RCC 7860 (cell line): ENCODE measurements around the gene P2RX3.
A peak's percentile ranks its signal among the peaks of the same experiment; 100 is the strongest.

Experiments
- DNase-seq: peaks from one replicate; pipeline ENCODE4 v3.0.0-alpha.2; 2015; ENCODE audit warnings: low spot score
- FAIRE-seq: peaks from 2 replicates; lab custom pipeline; 2012; peaks lifted over from hg19 to GRCh38; lab: Jason Lieb, UNC

The P2RX3 gene

DNA sequence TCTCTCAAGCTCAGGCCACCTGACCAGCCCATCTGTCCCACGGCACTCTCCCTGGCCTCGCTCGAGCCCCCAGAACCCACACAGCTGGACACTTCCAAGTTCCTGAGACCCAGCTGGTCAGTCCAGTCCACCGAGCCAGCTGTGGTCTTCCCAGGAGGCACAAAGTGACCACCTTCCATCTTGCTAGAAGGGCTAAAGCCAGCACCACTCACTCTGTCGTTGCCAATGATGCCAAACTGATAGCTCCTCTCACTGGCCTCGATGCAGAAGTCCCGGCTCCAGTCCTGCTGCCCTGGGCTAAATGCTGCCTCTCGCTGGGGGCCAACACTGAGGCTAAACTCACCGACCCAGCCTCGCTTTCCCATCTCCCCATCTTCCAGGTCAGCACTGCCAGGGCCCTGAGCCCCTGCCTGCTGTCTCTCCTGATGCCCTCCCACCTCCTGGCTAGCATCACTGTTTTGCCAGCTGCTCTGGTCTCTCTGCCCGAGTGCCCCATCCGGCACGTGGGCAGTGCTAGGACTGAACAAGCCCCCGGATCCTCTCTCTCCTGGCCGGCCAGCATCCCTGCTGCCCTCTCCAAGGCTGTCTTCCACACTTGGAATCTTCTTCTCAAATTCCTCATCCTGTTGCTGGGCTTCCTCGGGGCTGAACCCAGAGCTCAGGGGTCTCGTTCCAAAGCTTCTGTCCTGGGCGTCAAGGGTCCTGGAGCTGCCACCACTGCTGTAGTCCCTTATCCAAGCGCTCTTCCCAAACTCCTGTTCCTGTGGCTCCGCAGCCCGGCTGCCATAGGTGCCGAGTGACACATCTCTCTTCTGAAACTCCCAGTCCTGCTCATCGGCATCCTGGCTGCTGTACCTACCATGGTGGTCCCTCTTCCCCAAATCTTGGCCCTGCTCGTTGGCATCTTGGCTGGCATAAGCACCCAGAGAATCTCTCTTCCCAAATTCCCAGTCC, 28.8 kb upstream of the P2RX3 start:
- no peak for FAIRE-seq

DNA sequence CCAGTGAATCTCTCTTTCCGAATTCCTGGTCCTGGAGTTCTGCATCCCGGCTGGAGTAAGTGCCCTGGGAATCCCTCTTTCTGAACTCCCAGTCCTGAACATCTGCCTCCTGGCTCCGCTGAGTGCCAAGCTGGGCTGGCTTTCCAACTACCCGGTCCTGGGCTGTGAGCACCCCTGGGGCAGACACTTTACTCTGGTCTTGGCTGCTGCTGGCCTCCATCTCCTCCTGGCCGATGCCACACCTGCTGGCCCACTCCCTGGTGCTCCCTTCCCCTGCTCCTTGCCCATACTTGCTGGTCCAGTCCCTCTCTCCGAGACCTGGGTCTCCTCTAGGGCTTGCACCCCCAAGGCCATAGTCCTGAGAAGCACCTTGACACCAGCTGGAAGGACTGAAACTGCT, 28.1 kb upstream of the P2RX3 start:
- no peak for FAIRE-seq
- no peak for DNase-seq

More for the DNA sequence above, 28.8 kb upstream of the P2RX3 start:
- no peak for DNase-seq

DNA sequence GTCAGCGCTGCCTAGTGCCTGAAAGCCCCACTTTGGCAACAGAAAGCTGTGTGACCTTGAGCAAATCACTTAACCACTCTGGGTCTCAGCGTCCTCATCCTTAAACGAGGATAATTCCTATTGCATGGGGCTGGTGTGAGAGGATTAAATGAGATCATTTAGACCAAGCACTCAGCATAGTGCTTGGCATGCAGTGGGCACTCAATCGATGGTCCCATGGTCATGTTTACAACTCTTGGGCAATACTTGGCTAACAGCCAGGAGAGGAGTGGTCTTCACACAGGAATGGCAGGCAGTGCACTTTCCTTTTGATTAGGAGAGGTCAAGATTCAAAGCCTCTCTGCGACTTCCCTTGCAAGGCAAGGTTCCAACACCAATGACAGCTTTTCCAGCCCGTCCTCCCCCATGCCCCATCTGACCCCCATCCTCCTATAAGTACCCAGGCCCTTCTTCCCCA, 27.5 kb upstream of the P2RX3 start:
- DNase-seq (no peak), FAIRE-seq (no peak)

DNA sequence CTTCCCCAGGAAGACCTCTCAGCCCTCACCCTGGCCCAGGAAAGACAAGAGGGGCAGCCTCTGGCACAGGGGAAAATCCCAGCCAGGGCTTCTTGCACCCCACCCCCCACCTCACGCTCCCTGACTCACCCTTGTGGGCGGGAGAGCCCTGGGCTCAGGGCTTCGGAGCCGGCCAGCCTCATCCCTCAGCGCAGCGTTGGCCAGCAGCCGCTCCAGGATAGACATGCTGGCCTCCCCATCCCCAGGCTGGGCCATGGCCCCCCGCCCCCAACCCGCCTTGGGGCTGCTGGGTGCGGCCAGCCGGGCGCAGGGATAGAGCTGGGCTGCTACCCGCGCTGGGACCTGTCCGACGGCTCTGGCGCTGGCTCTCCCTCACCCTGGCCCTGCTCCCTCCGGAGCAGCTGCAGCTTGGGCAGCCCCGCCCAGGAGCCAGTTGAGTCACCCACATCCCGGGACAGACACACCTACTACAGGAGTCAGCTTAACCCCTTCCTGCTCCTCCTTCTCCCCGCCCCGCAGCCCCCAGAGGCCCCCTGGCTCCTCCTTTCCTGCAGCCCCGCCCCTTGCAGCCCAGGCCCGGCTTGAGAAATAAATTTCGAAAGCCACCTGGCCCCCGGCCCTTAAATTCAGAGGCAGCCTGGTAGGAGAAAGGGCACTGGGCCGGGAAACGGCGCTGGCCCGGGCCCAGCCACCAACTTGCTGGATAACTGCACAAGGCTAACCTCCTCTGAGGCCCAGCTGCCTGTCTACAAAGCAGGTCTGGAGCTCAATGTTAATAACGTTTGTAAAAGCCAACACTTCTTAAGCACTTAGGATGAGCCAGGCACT, 26.8 kb upstream of the P2RX3 start:
- DNase-seq, result peak; percentile 90
- peak; percentile 54 for FAIRE-seq

DNA sequence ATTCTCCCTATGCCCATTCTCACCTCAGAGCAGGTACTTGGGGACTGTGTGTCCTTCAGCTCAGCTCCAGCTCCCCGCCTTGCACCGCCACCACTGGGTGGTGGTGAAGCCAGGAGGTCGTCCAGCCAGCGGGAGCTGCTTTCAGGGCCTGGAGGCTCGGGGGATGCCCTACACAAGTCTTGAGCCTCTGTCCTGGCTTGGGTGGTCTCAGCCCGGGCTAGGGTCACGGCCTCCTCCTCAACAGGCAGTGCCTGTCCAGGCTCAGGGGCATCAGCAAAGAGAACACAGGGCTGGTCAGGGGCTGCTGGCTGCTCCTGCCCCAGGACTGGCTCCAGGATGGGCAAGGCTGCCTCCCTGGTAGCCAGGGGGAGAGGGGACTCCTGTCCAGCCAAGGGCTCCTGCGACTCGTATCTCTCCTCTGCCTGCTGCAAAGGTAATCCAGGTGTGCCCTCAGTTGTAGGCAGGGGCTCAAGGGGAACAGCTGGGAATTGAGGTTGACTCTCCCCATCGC, 25.6 kb upstream of the P2RX3 start:
- DNase-seq (no peak), FAIRE-seq (no peak)

DNA sequence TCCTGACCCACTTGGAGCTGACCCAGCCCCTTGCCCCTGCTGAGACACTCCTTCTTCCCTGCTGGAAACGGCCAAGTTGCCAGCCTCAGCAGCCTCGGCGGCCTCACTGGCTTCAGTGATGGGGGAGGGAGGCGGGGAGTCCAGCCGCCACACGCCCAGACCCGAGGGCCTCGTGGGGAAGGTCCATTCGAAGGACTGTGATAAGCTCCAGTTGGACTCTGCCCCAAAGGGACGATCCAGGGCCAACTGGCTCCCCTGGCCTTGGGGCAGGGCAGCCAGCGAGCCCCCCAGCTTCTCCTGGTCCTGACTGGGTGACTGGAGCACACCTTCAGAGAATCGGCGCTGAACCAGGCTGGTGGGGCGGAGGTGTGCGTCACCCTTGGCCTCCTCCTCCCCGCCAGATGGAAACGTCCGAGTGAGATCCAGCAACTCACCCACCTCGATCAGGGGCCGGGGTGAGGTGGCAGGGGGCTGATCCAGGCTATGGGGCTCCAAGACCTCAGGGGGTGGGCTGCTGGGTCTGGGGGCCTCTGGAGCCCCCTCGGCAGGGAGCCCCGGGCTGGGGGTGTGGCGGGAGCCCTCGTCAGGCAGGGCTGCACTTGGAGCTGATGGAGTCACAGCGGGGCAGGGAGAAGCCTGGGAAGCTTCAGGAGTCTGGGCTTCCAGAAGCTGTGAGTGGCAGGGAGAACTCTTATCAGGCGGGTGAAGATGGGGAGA, 24.9 kb upstream of the P2RX3 start:
- DNase-seq (no peak), FAIRE-seq (no peak)

DNA sequence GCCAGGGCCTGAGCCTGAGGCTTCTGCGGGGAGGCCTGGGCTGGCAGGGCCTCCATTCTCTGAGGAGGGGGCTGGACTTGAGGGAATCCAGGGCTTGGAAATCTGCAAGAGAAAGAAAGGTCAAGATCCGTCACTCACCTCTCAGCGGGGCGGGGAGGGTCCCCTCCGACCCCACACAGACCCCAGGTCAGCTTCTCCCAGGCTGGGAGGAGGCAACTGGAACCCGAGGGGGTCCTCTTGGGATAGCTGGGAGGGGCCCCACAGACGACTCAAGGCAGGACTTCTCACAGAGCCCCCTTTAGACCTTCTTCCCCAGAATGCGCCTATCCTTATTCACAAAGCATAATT, 24.4 kb upstream of the P2RX3 start:
- FAIRE-seq (no peak), DNase-seq (no peak)

DNA sequence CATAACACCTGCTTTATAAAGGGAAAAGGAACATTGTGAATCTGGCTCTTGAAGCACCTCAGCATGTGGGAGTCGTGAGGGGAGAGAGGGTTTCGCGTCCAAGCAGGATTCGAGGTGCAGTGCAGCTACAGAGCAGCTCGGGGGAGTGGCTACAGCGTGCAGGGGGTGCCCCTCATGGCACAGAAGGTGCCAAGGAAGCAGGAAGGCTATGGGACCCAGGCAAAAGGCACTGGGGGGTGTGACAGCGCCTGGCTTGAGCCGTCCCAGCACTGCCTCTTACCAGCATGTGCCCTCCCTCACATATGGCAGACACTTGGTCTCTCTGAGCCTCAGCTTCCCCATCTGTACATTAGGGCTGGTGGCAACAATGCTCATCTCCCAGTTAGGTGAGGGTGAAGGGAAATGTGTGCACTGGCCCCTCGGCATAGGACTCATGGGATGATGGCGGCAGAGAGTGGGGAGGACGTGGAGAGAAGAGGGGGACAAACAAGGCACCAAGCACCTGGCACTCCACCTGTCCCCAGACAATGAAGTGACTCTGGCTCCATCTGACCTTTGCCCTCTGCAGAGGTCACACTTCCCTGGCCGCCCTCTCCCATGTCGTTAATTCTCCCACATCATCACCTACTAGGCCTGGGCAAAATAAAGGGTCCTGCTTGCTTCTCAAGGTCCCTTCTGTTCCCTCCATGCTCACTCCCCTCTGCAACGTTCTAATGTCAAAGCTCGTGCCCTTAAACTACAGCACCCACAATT, 23.8 kb upstream of the P2RX3 start:
- no peak for FAIRE-seq
- DNase-seq, result no peak

DNA sequence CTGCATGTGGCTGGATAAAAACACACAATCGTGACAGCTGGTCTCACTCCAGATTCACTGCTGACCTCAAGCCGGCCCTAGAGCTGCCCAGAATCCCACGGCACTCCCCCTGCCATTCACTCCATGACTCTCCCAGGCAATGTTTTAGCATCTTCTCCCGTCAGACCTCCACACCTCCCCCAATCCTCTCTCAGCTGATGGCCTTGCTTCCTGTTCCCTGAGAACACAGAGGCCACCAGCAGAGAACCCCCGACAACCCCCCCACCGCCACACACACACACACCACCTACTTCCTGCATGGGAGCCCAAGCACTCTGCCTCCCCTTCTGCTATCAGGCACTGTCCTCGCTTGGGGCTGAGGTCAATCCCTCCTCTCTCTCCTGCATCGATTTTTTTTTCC, 22.7 kb upstream of the P2RX3 start:
- FAIRE-seq, result no peak
- DNase-seq, result no peak

DNA sequence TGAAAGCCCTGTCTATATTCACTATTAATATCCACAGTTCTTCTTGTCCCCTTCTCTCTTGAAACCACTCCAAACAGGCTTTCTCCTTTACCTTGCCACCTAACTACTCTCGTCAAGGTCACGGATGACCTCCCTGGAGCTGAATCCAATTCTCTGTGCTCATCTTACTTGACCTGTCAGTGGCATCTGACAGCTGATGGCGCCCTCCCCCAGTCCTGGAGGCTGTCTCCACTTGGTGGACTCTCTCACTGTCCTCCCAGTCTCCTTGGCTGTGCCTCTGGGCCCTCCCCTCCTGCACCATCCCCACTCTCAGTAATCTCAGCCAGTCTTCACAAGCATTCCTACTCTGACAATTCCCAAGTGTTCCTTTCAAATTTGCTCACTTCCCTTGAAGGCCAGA, 22.1 kb upstream of the P2RX3 start:
- DNase-seq (no peak), FAIRE-seq (no peak)

DNA sequence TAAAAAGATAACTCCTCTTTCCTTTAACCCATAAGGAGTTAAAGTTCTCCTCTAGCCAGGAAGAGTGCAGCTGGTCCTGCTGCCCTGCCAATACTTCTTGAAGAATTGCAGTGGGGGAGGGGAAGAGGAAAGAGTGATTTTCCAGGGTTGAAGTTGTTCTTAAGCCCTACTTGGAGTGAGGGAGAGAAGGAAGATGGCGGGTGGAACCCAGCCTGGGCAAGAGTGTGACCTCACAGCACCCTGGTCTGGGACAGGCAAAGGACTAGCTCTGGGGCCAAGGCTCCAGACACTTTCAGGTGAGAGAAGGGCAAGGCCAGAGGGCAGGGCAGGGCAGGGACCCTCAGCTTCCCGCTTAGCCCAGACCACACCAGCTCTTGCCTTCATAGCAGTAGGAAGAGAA, 20.0 kb upstream of the P2RX3 start:
- FAIRE-seq, result no peak
- DNase-seq, result no peak

DNA sequence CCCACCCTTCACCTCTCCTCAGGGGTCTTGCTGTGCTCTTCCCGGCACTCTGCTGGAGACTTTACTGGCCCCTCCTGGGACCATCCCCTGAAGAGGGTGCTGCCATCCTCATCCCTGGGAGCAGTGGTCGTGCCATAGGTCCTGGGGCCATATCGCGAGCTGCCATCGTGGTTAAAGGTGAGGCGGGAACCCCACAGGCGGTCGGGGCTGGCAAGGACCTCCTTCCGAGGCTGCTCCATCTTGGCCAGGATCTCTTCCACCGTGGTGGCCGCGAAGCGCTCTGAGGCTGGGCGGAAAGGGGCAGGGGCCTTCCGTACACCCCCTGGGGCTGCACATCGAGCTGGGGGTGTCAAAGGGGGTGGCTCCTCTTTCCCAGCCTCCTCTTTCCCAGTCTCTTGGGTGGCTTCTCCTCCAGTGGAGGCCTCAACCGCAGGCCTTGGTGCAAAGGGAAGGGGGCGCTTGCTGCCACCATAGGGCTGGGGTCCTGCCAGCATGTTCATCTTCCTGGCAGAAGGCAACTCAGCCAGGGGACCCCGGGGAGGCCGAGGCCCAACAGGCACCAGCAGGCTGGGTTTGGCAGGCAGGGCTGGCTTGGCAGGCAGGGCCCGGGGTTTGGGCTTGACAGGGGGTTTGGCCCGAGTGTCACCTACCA, 18.0 kb upstream of the P2RX3 start:
- no peak for FAIRE-seq
- no peak for DNase-seq

DNA sequence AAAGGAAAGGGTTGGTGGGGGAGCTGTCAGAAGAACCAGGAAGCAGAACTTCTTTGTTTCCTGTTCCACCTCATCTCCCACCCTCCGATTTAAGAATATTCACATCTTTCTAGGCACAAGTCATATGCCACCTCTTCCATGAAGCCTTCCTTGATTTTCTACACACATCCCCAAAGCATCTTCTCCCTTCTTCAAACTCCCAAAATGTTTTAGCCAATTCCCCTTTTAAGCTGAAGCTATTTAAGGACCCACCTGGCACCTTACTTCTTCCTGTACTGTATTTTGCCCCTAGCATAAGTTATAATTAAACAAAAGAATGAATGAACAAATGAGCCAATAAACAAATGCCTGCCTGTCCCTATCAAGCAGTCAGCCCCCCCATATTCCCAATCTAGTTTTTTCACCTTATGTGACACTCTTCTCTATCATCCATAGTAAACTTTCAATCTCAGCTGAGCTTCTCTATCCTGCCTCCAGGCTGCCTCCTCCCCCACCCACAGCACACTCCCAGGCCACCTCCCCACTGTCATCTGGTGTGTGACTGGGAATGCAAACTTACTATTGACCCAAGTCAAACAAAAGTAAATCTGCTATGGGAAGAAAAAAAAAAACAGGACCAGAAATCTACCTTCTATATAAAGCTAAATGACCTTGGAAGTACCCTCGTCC, 17.3 kb upstream of the P2RX3 start:
- FAIRE-seq, result no peak

DNA sequence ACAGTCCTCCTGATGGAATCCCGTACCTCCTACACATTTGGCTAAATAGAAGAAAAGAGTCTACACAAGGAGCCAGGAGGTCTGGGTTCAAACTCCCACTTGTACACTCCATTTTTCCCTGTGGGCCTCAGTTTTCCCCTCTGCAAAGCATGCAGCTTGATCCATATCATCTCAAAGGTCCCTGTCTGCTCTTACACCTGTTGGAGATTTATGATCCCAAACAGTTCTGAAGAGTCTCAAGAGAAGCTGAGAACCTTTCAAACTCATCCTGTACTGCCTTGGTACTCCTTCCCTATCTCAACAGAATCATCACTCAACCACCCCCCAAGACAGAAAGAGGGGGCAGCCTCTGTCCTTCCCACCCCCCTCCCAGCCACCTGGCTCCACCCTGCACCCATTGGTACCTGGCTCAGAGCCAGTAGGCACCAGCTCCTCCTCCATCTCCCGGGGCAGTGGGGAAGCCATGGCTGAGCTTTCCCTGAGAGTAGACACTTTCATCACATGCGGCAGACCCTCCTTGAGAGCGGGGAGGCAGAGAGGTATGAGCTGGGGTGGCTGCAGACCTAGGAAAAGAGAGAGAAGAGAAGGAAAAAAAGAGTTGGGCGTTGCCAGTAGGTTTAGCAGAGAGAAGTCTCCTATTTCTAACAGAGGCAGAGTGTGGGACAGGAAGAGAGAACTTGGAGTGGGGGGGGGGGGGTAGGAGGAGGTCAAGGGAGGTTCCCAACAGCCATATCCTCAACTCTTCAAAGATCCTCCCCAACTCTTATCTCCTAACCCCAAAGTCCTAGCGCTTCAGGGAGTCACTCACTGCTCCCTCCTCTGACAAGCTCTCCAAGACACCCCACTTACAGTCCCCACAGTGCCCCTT, 16.5 kb upstream of the P2RX3 start:
- no peak for FAIRE-seq
- DNase-seq, result no peak

More for the DNA sequence above, 17.3 kb upstream of the P2RX3 start:
- DNase-seq, result no peak

DNA sequence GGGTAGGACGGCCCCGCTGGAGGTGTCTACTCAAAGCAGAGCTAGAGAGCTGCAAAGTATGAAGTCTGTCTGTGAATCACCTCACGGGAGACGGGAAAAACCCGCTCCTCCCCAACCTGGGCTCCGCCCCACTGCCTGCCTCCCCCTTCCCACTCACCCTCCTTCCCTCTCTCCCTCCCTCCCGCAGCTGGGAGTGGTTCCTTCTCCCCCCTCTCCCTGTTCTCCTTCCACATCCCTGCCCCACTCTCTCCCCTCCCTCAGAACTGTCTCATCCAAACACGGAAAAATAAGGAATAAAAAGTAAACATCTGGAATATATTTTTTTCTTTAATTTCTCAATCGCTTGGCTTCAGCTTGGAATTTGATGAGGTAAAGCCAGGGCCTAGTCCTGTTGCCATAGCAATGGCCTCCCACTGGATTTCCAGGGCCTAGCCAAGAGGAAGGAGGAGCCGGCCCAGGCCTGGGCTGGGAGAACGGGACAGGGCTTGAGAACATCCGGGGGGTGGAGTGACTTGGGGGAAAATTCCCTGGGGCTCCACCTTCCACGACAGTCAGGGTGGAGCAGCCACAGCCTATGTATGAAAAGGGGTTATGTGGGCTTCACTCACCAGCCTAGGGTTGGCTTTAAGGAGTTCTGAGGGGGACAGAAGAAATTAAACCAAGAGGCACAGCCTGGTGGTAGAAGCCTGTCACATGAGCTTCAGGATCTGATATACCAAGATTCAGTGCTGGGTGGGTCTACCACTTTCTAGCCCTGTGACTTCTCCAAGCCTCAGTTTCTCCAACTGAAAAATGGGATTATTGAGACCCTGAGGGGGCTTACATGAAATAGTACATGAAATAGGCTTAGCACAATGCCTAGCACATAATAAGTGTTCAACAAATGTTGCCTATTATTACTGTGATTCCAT, 15.6 kb upstream of the P2RX3 start:
- DNase-seq, result peak; percentile 82
- peak; percentile 82 for FAIRE-seq

DNA sequence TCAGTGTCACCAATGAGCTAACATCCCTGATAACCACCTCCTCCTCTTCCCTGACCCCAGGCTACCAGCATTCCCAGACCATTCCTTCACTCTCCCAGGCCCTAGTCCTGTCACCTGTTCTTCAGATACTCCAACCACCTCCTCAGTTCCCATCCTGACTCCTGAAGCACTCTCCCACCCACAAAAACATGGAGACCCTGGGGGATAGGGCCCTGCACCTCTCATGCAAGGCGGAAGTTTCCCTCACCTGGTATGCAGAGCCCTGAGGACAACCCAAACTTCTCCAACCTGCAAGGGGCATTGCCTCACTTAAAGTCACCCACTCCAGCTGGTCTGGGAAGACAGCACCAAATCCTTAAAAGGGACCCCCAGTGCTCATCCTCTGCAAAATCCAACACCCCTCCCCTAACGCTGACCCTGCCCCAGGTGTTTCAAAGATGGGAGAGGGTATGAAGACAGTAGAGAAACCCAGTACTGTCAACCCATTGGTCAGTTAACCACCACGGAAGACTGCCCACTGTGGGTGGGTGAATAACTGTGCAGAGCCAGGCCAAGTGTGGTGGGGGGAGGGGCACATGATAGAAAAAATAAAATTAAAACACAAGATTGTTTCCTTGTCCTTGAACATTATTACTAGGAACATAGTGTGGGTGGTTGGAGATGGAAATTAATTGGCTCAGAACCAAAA, 14.8 kb upstream of the P2RX3 start:
- no peak for DNase-seq

DNA sequence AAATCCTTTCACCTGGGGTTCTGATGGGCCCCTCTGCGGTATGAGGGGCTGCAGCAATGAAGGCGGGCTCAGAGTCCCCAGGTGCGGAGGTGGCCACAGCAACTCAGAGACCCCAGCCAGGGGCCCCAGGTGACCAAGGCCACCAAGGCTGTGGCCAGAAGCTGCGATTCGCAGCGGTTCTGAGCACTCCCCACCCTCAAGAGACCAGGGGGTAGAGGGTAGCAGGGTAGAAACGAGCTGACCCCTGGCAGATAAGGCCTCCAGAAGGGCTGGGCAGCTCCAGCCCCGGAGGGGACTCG, 14.3 kb upstream of the P2RX3 start:
- FAIRE-seq, result no peak
- DNase-seq, result no peak

More for the DNA sequence above, 14.8 kb upstream of the P2RX3 start:
- no peak for FAIRE-seq
